DND-41 (cell line): Measurements from ENCODE around the gene SLC5A1.
A peak's percentile ranks its signal among the peaks of the same experiment; 100 is the strongest.

Source experiments
- ATAC-seq: fragments of 200-7000 bp; cut with Tn5 transposase; 3 replicates; pipeline ENCODE4 v1.9.1; 2021; ENCODE audit warnings: low read depth; ENCODE audit not compliant: insufficient read depth
- DNase-seq: peaks from one replicate; pipeline ENCODE4 v3.0.0-alpha.2; 2020
- H2AFZ ChIP-seq: 2 replicates; pipeline ENCODE4 v1.6.0; 2012; ENCODE audit warnings: low read depth, low read length
- H3K27ac ChIP-seq: 2 replicates; pipeline ENCODE4 v1.5.1; 2012; ENCODE audit warnings: low read length, inconsistent platforms
- H3K27me3 ChIP-seq: fragments of 200-600 bp; sonication (generic); 2 replicates; pipeline ENCODE4 v1.6.0; 2012; ENCODE audit warnings: low read length, mild to moderate bottlenecking, inconsistent platforms; ENCODE audit not compliant: insufficient read depth, poor library complexity
- H3K36me3 ChIP-seq: 2 replicates; pipeline ENCODE4 v1.5.1; 2012; ENCODE audit warnings: low read length, inconsistent platforms; ENCODE audit not compliant: insufficient read depth
- H3K4me1 ChIP-seq: 2 replicates; pipeline ENCODE4 v1.5.1; 2012; ENCODE audit warnings: mild to moderate bottlenecking, low read length; ENCODE audit not compliant: insufficient read depth
- H3K4me2 ChIP-seq: 2 replicates; pipeline ENCODE4 v1.6.0; 2012; ENCODE audit warnings: mild to moderate bottlenecking, moderate library complexity, low read length, inconsistent platforms; ENCODE audit not compliant: insufficient read depth
- H3K4me3 ChIP-seq, 2 experiments: fragments of 200-600 bp in 1 of 2; shearing (Covaris generic) in 1 of 2; 2 replicates each; pipeline ENCODE4 v1.5.1; 2012 to 2016; ENCODE audit warnings: inconsistent platforms in 2 of 2, low read length in 2 of 2, mild to moderate bottlenecking in 2 of 2, low read depth in 1 of 2, moderate library complexity in 1 of 2
- H3K79me2 ChIP-seq: 2 replicates; pipeline ENCODE4 v1.6.0; 2012; ENCODE audit warnings: low read length, inconsistent platforms; ENCODE audit not compliant: insufficient read depth
- H3K9ac ChIP-seq: 2 replicates; pipeline ENCODE4 v1.6.0; 2012; ENCODE audit warnings: low read depth, mild to moderate bottlenecking, inconsistent platforms, low read length, moderate library complexity
- H3K9me3 ChIP-seq: 2 replicates; pipeline ENCODE4 v1.5.1; 2012; ENCODE audit warnings: low read length, moderate library complexity, mild to moderate bottlenecking, inconsistent platforms; ENCODE audit not compliant: insufficient read depth, severe bottlenecking
- H4K20me1 ChIP-seq: 2 replicates; pipeline ENCODE4 v1.6.0; 2012; ENCODE audit warnings: low read length; ENCODE audit not compliant: insufficient read depth
- EZH2 ChIP-seq: IDR thresholded peaks from 3 replicates; pipeline ENCODE4 v1.6.1; 2012; ENCODE audit warnings: borderline replicate concordance, low read depth, mild to moderate bottlenecking, moderate library complexity, low read length, inconsistent platforms; ENCODE audit not compliant: severe bottlenecking
- TF ChIP-seq, protein P1 (sequence below): IDR thresholded peaks from 2 replicates; pipeline ENCODE4 v1.5.1; 2012; ENCODE audit warnings: borderline replicate concordance, low read length, moderate library complexity, mild to moderate bottlenecking; ENCODE audit not compliant: poor library complexity, severe bottlenecking; ENCODE audit errors: extremely low read depth

The SLC5A1 gene

DNA sequence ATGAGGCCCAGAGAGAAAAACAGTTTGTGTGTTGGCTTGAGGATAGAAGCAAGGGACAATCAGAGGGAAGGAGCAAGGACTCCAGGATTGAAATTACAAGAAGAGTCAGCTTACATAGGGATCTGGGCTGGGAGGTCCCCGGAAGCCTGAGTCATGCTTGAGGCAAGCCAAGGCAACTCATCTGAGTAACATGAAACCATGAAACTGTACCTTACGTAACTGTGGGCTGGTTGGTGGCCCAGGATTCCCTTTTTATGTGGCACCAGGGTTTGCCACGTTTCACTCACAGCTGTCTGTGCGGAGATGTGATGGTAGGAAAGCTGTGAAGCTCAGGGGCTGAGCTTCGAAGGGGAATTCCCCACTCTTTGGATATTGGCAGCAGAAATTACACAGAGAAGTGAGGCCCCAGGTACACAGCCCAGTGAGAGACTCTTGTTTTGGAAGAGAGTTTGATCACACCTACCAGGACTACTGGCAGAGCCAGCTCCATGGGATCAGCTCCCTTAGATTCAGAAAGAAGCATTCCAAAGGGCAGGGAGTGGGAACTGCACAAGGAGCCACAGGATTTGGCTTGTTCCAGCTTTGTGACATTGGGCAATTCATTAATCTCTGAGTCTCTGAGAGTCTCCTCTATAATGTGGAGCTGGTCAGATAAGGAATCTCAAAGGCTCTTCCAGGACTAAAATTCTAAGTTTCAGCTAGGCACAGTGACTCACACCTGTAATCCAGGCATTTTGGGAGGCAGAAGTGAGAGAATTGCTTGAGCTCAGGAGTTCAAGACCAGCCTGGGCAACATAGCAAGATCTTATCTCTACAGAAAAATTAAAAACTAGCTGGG, 7.8 kb downstream of the SLC5A1 start:
- no peak overlapping the region for H3K27ac ChIP-seq
- no peaks in the 10 kb centered on the region for H3K79me2 ChIP-seq
- TF ChIP-seq EZH2 = no peak
- TF ChIP-seq, protein P1, sequence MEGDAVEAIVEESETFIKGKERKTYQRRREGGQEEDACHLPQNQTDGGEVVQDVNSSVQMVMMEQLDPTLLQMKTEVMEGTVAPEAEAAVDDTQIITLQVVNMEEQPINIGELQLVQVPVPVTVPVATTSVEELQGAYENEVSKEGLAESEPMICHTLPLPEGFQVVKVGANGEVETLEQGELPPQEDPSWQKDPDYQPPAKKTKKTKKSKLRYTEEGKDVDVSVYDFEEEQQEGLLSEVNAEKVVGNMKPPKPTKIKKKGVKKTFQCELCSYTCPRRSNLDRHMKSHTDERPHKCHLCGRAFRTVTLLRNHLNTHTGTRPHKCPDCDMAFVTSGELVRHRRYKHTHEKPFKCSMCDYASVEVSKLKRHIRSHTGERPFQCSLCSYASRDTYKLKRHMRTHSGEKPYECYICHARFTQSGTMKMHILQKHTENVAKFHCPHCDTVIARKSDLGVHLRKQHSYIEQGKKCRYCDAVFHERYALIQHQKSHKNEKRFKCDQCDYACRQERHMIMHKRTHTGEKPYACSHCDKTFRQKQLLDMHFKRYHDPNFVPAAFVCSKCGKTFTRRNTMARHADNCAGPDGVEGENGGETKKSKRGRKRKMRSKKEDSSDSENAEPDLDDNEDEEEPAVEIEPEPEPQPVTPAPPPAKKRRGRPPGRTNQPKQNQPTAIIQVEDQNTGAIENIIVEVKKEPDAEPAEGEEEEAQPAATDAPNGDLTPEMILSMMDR = no peak
- no peaks in the 10 kb centered on the region for H3K4me1 ChIP-seq
- peak; percentile 97 for ATAC-seq
- peak; percentile 66 for DNase-seq
- H2AFZ ChIP-seq = no peak overlapping the region
- no peaks in the 10 kb centered on the region for H4K20me1 ChIP-seq
- no peaks in the 10 kb centered on the region for H3K36me3 ChIP-seq
- H3K27me3 ChIP-seq = peaks cover 12% of the 10 kb centered on the region
- H3K4me2 ChIP-seq = no peak overlapping the region
- no peak overlapping the region for H3K9ac ChIP-seq
- H3K9me3 ChIP-seq = no peaks in the 10 kb centered on the region
- no peak overlapping the region for H3K4me3 ChIP-seq

DNA sequence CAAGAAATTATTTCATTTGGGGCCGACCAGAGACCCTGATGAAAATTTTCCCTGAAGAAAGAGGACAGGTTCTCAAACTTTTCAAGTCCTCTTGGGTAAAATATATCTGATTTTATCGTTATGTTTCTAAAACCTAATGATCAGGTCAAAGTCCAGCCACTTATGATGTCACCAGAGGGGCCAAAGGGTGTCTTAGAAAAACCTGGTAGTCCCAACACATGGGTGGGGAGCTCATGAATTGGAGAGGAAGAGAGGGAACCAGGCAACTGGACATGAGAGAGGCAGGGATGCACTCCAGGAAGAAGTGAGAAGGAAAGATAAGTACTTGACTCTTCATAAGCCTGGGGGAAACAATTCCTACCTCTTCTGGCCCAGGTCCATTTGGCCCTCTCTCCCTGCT, 9.2 kb downstream of the SLC5A1 start:
- ATAC-seq = no peak
- H4K20me1 ChIP-seq = 0 out of 2 replicates have a peak, but pooled peaks cover 3% of the 10 kb centered on the region
- H3K9me3 ChIP-seq = no peaks in the 10 kb centered on the region
- TF ChIP-seq, protein P1 = no peak
- TF ChIP-seq EZH2 = no peak
- no peak overlapping the region for H3K27ac ChIP-seq
- H2AFZ ChIP-seq = no peak overlapping the region
- H3K4me2 ChIP-seq = no peak overlapping the region
- H3K27me3 ChIP-seq = peaks cover 5% of the 10 kb centered on the region
- no peaks in the 10 kb centered on the region for H3K4me1 ChIP-seq
- no peaks in the 10 kb centered on the region for H3K36me3 ChIP-seq
- no peak overlapping the region for H3K9ac ChIP-seq
- H3K79me2 ChIP-seq = no peaks in the 10 kb centered on the region
- no peak overlapping the region for H3K4me3 ChIP-seq
- DNase-seq = no peak

DNA sequence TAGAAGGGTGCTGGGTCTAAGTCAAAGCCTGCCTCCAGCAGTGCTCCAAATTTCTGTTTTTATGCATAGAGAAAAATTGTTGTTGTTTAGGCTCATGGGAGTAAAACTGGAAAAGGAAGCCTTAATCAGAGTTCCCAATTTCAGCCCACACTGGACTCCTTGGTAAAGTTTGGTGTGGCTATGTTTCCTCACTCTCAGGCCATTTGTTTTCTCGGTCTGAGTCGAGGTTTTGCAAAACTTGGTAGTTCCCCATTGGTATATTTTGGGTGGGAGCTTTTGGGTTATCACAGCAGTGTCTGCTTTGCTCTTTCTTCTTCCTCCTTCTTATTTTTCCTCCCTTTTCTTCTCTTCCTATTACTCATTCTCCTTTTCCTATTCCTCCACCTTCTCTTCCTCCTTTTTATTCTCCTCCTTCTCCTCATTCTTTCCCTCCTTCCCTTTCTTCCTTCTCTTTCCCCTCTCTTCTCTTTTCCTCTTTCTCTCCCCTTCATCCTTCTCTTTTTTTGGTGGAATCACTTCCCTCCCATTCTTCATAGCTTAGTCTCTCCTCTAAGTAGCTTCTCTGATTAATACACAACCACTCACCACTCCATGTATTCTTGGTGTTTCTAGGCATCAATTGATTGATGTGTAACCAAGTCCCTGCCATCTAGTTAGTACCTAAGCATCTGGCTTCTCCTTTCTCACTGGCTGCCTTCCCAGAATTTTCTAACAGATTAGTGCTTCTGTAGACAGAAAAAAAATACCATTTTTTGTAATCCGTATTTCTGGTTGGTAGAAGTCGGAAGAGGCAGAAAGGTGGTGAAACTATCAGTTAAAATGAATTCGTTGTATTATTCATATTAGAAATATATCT, 10.1 kb downstream of the SLC5A1 start:
- Histone ChIP-seq H3K9me3 (no peaks in the 10 kb centered on the region), H3K36me3 (no peaks in the 10 kb centered on the region), H3K4me1 (no peaks in the 10 kb centered on the region), H3K4me2 (no peak overlapping the region), H3K27me3 (peaks cover 5% of the 10 kb centered on the region), H3K79me2 (no peaks in the 10 kb centered on the region), H4K20me1 (0 out of 2 replicates have a peak, but pooled peaks cover 3% of the 10 kb centered on the region), H3K27ac (no peak overlapping the region), H2AFZ (no peak overlapping the region), H3K9ac (no peak overlapping the region), H3K4me3 (no peak overlapping the region)
- ATAC-seq (no peak), DNase-seq (no peak)
- no peak for TF ChIP-seq EZH2
- TF ChIP-seq, protein P1 = no peak
